ENCODE results near the gene PLA2G2D. TPM values are rescaled to one million over a fixed set of nuclear protein-coding genes. Genes with fewer than 3 reads are reported as not detected.
A peak's percentile ranks its signal among the peaks of the same experiment; 100 is the strongest.

PLA2G2D gene
- polyA plus RNA-seq, 4 donors: 0.40 to 0.41 TPM; not detected in 2

GRCh38 chr1:20114021-20114648 lies 5.2 kb downstream of the PLA2G2D start:
- FAIRE-seq: no peak
- no peak overlapping the region for H3K27ac ChIP-seq (ENCODE audit: low read depth in 1 of 3, low read length in 2 of 3)
- peaks cover 0 to 2% (median 0%) of the 10 kb centered on the region in 3 donors for H3K27me3 ChIP-seq (ENCODE audit: control insufficient read depth in 3 of 3, insufficient read depth in 3 of 3, low read length in 3 of 3)
- no peaks in the 10 kb centered on the region for H3K4me1 ChIP-seq (ENCODE audit: control insufficient read depth in 3 of 3, insufficient read depth in 2 of 3, low read depth in 1 of 3, low read length in 2 of 3)
- DNase-seq: no peak
- H3K36me3 ChIP-seq (ENCODE audit: control insufficient read depth in 3 of 3, insufficient read depth in 2 of 3, low read depth in 1 of 3, low read length in 3 of 3): no peaks in the 10 kb centered on the region
- no peaks in the 10 kb centered on the region for H3K9me3 ChIP-seq (ENCODE audit: control insufficient read depth in 2 of 2, insufficient read depth in 1 of 2, low read depth in 1 of 2, low read length in 1 of 2)
- no peak overlapping the region for H3K4me3 ChIP-seq (ENCODE audit: low read depth in 1 of 3, low read length in 3 of 3)
- 66 to 71% (median 67%) methylated on average over 15 of the region's 15 CpGs for WGBS, 3 donors

- H3K36me3 ChIP-seq (ENCODE audit: control insufficient read depth in 3 of 3, insufficient read depth in 2 of 3, low read depth in 1 of 3, low read length in 3 of 3): no peaks in the 10 kb centered on the region
- H3K9me3 ChIP-seq (ENCODE audit: control insufficient read depth in 2 of 2, insufficient read depth in 1 of 2, low read depth in 1 of 2, low read length in 1 of 2): no peaks in the 10 kb centered on the region
- H3K27ac ChIP-seq (ENCODE audit: low read depth in 1 of 3, low read length in 2 of 3): no peak overlapping the region
- H3K4me1 ChIP-seq (ENCODE audit: control insufficient read depth in 3 of 3, insufficient read depth in 2 of 3, low read depth in 1 of 3, low read length in 2 of 3): no peaks in the 10 kb centered on the region
- DNase-seq (peak in 1 of 2 donors; percentile 10), FAIRE-seq (no peak)
- WGBS, 3 donors: 72 to 84% (median 78%) methylated on average over 3 of the region's 3 CpGs
- peaks cover 0 to 2% (median 0%) of the 10 kb centered on the region in 3 donors for H3K27me3 ChIP-seq (ENCODE audit: control insufficient read depth in 3 of 3, insufficient read depth in 3 of 3, low read length in 3 of 3)
- no peak overlapping the region for H3K4me3 ChIP-seq (ENCODE audit: low read depth in 1 of 3, low read length in 3 of 3)
Measured at GRCh38 chr1:20112279-20113000, 6.9 kb downstream of the PLA2G2D start.

GRCh38 chr1:20111452-20111851 lies 7.9 kb downstream of the PLA2G2D start:
- Histone ChIP-seq H3K4me1 (ENCODE audit: control insufficient read depth in 3 of 3, insufficient read depth in 2 of 3, low read depth in 1 of 3, low read length in 2 of 3) (no peaks in the 10 kb centered on the region), H3K4me3 (ENCODE audit: low read depth in 1 of 3, low read length in 3 of 3) (no peak overlapping the region), H3K27me3 (ENCODE audit: control insufficient read depth in 3 of 3, insufficient read depth in 3 of 3, low read length in 3 of 3) (peaks cover 0 to 2% (median 0%) of the 10 kb centered on the region in 3 donors), H3K9me3 (ENCODE audit: control insufficient read depth in 2 of 2, insufficient read depth in 1 of 2, low read depth in 1 of 2, low read length in 1 of 2) (no peaks in the 10 kb centered on the region), H3K36me3 (ENCODE audit: control insufficient read depth in 3 of 3, insufficient read depth in 2 of 3, low read depth in 1 of 3, low read length in 3 of 3) (no peaks in the 10 kb centered on the region), H3K27ac (ENCODE audit: low read depth in 1 of 3, low read length in 2 of 3) (no peak overlapping the region)
- 88 to 93% (median 90%) methylated on average over 5 of the region's 5 CpGs for WGBS, 3 donors
- FAIRE-seq: no peak
- DNase-seq: no peak

GRCh38 chr1:20110679-20111078 lies 8.7 kb downstream of the PLA2G2D start:
- no peaks in the 10 kb centered on the region for H3K4me1 ChIP-seq (ENCODE audit: control insufficient read depth in 3 of 3, insufficient read depth in 2 of 3, low read depth in 1 of 3, low read length in 2 of 3)
- FAIRE-seq (no peak), DNase-seq (no peak)
- no peaks in the 10 kb centered on the region for H3K9me3 ChIP-seq (ENCODE audit: control insufficient read depth in 2 of 2, insufficient read depth in 1 of 2, low read depth in 1 of 2, low read length in 1 of 2)
- 76 to 82% (median 76%) methylated on average over 12 of the region's 12 CpGs for WGBS, 3 donors
- no peak overlapping the region for H3K27ac ChIP-seq (ENCODE audit: low read depth in 1 of 3, low read length in 2 of 3)
- H3K27me3 ChIP-seq (ENCODE audit: control insufficient read depth in 3 of 3, insufficient read depth in 3 of 3, low read length in 3 of 3): peaks cover 0 to 2% (median 0%) of the 10 kb centered on the region in 3 donors
- no peak overlapping the region for H3K4me3 ChIP-seq (ENCODE audit: low read depth in 1 of 3, low read length in 3 of 3)
- no peaks in the 10 kb centered on the region for H3K36me3 ChIP-seq (ENCODE audit: control insufficient read depth in 3 of 3, insufficient read depth in 2 of 3, low read depth in 1 of 3, low read length in 3 of 3)

GRCh38 chr1:20109223-20109856 lies 10.0 kb downstream of the PLA2G2D start:
- H3K36me3 ChIP-seq (ENCODE audit: control insufficient read depth in 3 of 3, insufficient read depth in 2 of 3, low read depth in 1 of 3, low read length in 3 of 3): no peaks in the 10 kb centered on the region
- H3K9me3 ChIP-seq (ENCODE audit: control insufficient read depth in 2 of 2, insufficient read depth in 1 of 2, low read depth in 1 of 2, low read length in 1 of 2): no peaks in the 10 kb centered on the region
- peak in 1 of 2 donors; percentile 10 for DNase-seq
- FAIRE-seq: no peak
- H3K27ac ChIP-seq (ENCODE audit: low read depth in 1 of 3, low read length in 2 of 3): no peak overlapping the region
- H3K4me3 ChIP-seq (ENCODE audit: low read depth in 1 of 3, low read length in 3 of 3): no peak overlapping the region
- H3K27me3 ChIP-seq (ENCODE audit: control insufficient read depth in 3 of 3, insufficient read depth in 3 of 3, low read length in 3 of 3): peaks cover 0 to 2% (median 0%) of the 10 kb centered on the region in 3 donors
- 21 to 51% (median 22%) methylated on average over 4 of the region's 4 CpGs for WGBS, 3 donors
- no peaks in the 10 kb centered on the region for H3K4me1 ChIP-seq (ENCODE audit: control insufficient read depth in 3 of 3, insufficient read depth in 2 of 3, low read depth in 1 of 3, low read length in 2 of 3)

GRCh38 chr1:20108366-20109123 lies 10.8 kb downstream of the PLA2G2D start:
- H3K36me3 ChIP-seq (ENCODE audit: control insufficient read depth in 3 of 3, insufficient read depth in 2 of 3, low read depth in 1 of 3, low read length in 3 of 3): no peaks in the 10 kb centered on the region
- WGBS, 3 donors: 60% methylated on average over 5 of the region's 5 CpGs
- no peaks in the 10 kb centered on the region for H3K4me1 ChIP-seq (ENCODE audit: control insufficient read depth in 3 of 3, insufficient read depth in 2 of 3, low read depth in 1 of 3, low read length in 2 of 3)
- H3K9me3 ChIP-seq (ENCODE audit: control insufficient read depth in 2 of 2, insufficient read depth in 1 of 2, low read depth in 1 of 2, low read length in 1 of 2): no peaks in the 10 kb centered on the region
- H3K4me3 ChIP-seq (ENCODE audit: low read depth in 1 of 3, low read length in 3 of 3): no peak overlapping the region
- no peaks in the 10 kb centered on the region for H3K27me3 ChIP-seq (ENCODE audit: control insufficient read depth in 3 of 3, insufficient read depth in 3 of 3, low read length in 3 of 3)
- no peak for DNase-seq
- H3K27ac ChIP-seq (ENCODE audit: low read depth in 1 of 3, low read length in 2 of 3): no peak overlapping the region
- FAIRE-seq: no peak

- Histone ChIP-seq H3K9me3 (ENCODE audit: control insufficient read depth in 2 of 2, insufficient read depth in 1 of 2, low read depth in 1 of 2, low read length in 1 of 2) (no peaks in the 10 kb centered on the region), H3K27ac (ENCODE audit: low read depth in 1 of 3, low read length in 2 of 3) (no peak overlapping the region), H3K27me3 (ENCODE audit: control insufficient read depth in 3 of 3, insufficient read depth in 3 of 3, low read length in 3 of 3) (no peaks in the 10 kb centered on the region), H3K36me3 (ENCODE audit: control insufficient read depth in 3 of 3, insufficient read depth in 2 of 3, low read depth in 1 of 3, low read length in 3 of 3) (no peaks in the 10 kb centered on the region), H3K4me1 (ENCODE audit: control insufficient read depth in 3 of 3, insufficient read depth in 2 of 3, low read depth in 1 of 3, low read length in 2 of 3) (no peaks in the 10 kb centered on the region), H3K4me3 (ENCODE audit: low read depth in 1 of 3, low read length in 3 of 3) (no peak overlapping the region)
- DNase-seq (no peak), FAIRE-seq (no peak)
- 26 to 58% (median 48%) methylated on average over 4 of the region's 4 CpGs for WGBS, 3 donors
Measured at GRCh38 chr1:20107796-20108195, 11.5 kb downstream of the PLA2G2D start.

GRCh38 chr1:20107351-20107750 lies 12.0 kb downstream of the PLA2G2D start:
- FAIRE-seq (no peak), DNase-seq (no peak)
- Histone ChIP-seq H3K27me3 (ENCODE audit: control insufficient read depth in 3 of 3, insufficient read depth in 3 of 3, low read length in 3 of 3) (no peaks in the 10 kb centered on the region), H3K36me3 (ENCODE audit: control insufficient read depth in 3 of 3, insufficient read depth in 2 of 3, low read depth in 1 of 3, low read length in 3 of 3) (no peaks in the 10 kb centered on the region), H3K4me3 (ENCODE audit: low read depth in 1 of 3, low read length in 3 of 3) (no peak overlapping the region), H3K9me3 (ENCODE audit: control insufficient read depth in 2 of 2, insufficient read depth in 1 of 2, low read depth in 1 of 2, low read length in 1 of 2) (no peaks in the 10 kb centered on the region), H3K4me1 (ENCODE audit: control insufficient read depth in 3 of 3, insufficient read depth in 2 of 3, low read depth in 1 of 3, low read length in 2 of 3) (no peaks in the 10 kb centered on the region), H3K27ac (ENCODE audit: low read depth in 1 of 3, low read length in 2 of 3) (no peak overlapping the region)
- WGBS, 3 donors: 48 to 58% (median 50%) methylated on average over 4 of the region's 4 CpGs
